ENCODE data around the gene UBR3.

- no peak for TF ChIP-seq CTCF (conservative IDR thresholded peaks at IDR 0.05 in 1 of 2, IDR thresholded peaks at IDR 0.05 in 1 of 2; ENCODE audit: extremely low read depth in 1 of 2, insufficient read depth in 1 of 2, low read depth in 1 of 2, low read length in 2 of 2)
- TF ChIP-seq EZH2 (IDR thresholded peaks at IDR 0.05; ENCODE audit: borderline replicate concordance, low read length) = no peak
Measured at GRCh38 chr2:169916623-169917022, 89.4 kb downstream of the UBR3 start.

All from mammary epithelial cell (primary cell).